ENCODE measurements around the gene CDCP2.

The CDCP2 gene

DNA sequence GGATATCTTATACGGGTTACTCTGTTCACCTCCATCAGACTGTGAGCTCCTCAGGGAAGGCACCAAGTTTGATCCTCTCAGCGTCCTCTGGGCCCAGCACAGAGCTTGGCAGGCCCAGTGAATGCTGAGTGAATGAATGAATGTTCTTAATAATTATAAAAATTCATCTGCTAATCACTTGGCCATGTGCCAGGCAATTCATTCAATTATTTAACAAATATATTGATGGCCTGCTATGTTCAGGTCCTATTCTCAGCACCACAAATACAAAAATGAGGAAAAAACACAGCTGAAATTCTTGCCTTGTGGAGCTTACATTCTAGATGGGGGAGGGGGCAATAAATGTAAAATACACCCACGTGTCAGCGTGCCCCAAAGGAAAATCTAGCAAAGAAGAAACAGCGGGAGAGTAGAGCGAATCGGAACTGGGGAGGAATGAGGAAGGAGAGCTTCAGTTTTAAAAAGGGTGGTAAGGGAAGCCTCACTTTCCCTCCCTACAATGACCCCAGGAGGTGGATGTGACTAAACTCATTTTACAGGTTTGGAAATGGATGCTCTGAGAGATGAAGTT is 15.8 kb downstream of the CDCP2 start:
- DNase-seq (ENCODE audit: low spot score): no peak

DNA sequence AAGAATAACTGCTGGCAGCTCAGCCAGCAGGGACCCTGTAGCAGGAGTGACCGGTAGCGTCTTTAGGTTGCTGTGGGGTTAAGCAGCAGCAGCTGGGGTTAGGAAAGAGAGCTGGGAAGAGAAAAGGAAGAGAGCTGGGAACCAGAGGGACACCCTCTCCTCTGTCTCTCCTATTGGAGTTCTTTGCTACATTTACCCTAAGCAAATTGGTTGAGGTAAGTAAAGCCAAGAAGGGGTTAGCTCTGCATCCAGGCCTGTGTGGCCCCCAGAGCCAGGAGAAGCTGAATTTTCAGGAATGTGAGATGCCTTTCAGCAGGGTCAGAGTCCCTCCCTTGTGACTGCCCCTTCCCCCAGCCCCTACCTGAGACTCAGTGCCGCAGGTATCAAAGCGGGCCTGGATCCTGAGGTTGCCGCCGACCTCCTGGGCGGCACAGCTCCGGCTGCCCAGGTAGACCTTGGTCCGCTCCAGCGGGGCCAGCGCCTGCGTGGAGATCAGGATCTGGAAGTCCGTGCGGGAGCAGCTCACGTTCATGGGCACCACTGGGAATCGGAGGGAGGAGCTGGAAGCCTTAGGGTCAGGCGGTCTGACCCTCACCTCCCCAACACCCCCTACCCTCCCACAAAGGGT is 16.4 kb downstream of the CDCP2 start:
- no peak for DNase-seq (ENCODE audit: low spot score)

DNA sequence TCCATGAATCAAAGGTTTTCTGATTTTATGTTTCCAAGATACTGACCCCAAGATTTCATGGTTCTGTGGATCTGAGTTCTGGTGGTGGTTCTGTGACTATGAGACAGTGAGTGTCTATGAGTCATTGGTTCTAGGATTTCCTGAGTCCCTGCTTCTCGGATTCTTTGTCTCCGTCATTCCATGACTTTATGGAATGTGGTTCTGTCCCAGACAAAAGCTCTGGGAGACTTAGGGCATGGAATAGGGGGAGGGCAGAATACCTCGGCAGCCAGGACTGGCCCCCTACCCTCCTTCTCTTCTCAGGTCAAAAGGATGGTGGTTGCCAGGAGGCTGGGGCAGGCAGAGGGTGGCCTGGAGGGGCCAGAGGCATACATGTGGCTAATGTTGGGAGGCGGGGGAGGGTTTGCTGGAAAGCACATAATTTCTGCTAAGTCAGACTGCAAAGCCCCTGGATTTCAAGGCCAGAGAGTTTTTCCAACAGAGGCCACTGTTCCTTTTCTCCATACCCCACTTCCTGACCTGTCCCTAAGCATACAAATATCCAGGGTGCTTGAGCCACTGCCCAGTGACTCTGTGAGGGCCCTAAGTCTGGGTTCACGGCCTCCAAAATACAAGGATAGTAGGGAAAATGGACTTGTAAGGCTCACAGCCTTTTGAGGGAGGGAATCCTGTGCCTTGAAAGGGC is 17.2 kb downstream of the CDCP2 start:
- no peak for DNase-seq (ENCODE audit: low spot score)

DNA sequence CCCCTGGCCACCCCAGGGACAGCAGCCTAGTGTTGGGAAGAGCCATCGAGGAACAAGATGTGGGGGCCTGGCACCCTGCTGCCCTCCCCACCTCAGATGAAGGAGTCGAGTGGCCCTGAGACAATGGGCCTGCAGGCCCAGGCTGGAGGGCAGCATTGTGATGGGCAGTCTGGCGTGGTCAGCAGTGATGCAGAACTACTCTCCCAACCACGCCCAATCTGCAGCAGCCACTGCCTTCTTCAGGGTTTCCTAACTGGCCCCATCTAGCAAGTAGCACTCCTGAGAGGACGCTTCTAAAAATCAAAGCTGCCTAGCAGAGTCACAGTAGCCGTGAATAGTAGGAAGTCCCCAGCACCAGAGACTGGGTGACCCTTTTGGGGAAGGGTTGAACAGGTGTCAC is 18.5 kb downstream of the CDCP2 start:
- DNase-seq (ENCODE audit: low spot score): no peak

DNA sequence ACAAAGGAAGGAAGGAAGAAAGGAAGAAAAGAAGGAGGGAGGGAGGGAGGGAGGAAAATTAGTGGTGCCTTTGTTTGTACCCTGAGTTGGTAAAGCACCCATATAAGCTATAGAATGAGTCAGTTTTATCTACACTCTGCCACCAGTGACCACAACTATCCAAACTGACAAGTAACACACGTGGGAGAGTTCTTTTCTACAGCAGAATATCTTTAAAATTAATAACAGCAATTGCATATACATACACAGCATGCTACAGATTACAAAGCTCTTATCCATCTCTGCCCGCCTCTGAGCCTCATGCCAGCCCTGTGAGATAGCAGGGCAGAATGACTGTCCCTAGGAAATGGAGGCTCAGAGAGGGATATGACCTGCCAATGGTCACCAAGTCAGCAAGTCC is 20.3 kb downstream of the CDCP2 start:
- peak; percentile 19 for DNase-seq (ENCODE audit: low spot score)

DNA sequence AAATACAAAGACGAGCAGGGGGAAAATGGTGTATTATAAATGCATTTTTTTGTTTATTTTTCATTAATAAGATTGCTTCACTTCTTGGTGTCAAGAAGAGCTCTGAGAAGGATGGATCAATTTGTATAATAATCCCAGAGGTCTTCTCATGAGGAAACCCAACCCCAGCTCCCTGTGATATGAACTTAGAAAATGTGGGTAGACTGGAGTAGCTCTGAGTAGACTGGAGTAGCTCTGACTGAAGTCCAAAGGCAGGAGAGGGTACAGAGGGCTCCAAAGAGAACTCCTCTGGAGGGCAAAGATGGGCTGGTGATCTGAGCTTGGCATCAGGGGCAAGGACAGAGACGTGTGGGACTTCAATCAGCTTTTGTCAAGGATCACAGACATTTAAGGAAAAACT is 21.4 kb downstream of the CDCP2 start:
- DNase-seq (ENCODE audit: low spot score): no peak

DNA sequence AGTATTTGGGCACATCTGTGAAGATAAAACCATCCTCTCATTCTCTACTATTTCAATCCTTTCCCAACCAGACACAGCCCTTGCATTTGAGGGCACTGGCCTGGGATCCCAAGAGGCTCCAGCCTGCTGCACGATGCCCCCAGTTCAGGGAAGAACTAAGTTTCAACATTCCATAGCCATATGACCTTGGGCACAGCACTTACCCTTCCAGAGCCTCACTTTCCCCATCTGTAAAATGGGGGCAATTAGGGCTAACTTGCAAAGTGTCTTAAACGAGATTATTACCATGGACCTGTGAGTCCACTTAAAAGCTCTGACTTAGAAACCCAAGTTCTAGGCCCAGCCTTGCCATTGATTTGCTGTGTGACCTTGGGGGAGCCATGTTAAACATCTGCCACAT is 22.9 kb downstream of the CDCP2 start:
- DNase-seq (ENCODE audit: low spot score): no peak

DNA sequence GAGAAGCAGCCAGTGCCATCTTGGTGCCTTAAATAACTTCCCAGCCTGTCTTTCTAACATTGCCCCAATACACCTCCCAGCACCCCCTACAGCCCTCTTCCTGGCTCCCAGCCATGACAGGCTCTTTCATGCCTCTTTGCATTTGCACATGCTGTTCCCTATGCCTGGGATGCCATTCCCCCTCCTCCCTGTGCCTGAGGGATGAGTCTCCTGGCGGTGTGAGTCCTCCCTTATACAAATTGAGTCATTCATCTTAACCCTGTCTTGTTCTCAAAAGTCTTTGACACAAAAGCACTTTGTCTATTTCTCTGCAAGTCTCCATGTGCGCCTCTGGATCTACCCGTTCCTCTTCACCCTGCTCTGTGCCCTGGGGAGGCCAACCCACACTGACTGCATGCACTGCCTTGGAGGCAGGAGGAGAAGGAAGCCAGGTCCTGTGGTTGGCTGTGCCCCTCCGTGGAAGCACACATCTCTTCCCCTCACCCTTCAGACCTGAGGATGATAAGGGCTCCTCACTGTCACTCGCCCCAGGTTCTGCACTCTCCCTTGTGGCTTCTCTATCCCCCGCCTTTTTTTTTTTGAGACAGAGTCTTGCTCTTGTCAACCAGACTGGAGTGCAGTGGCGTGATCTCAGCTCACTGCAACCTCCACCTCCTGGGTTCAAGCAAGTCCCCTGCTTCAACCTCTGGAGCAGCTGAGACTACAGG is 25.1 kb downstream of the CDCP2 start:
- DNase-seq (ENCODE audit: low spot score): no peak

DNA sequence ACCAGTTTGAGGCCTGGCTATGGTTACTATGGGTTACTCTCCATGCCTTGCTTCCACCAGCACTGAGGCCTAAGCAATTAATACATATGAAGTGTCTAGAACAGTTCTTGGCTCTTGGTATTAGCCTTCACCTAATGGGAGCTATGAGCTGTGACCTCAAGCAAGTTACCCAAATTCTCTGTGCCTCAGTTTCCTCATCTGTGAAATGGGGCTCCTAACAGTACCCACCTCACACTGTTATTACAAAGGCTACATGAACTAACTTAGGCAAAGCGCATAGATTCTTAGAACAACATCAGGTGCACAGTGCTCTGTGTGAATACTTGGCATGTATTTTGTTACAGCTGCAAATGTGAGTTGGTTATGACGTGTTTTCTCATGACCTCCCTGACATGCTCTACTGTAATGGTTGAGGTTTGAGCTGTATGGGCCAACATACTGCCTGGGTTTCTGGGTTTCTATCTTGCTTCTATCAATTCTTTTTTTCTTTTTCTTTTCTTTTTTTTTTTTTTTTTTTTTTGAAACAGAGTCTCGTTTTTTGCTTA is 26.5 kb downstream of the CDCP2 start:
- DNase-seq (ENCODE audit: low spot score): no peak

DNA sequence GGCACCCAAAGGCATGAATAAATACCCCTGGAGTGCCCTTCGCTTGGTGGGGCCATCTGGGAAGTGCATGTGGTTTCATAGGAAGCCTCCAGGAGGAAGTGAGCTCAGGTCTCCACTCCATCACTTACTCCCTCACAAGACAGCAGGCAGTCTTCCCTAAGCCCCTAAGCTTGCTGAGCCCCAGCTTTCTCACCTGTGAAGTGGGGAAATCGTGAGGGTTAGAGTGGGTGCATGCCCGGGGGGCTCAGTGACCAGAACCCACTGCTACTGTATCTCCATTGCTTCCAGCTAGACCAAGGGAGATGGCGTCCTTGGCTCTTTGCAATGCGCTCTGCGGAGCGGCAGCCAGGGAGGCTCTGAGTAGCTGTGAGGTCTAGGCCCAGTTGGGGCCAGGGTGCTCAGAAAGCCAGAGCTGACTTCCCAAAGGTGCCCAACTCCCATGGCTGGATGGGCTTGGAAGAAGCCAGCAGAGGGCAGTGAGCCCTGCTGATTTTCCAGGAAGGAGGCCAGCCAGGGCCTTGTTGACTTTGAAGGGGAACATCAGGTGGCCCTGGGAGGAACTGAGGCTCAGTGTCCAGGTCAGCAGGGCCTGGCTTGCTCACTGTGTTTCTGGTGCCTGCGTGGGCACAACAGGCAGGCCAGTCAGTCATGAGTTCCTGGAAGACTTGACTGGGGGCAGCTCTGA is 27.3 kb downstream of the CDCP2 start:
- DNase-seq (ENCODE audit: low spot score): no peak

DNA sequence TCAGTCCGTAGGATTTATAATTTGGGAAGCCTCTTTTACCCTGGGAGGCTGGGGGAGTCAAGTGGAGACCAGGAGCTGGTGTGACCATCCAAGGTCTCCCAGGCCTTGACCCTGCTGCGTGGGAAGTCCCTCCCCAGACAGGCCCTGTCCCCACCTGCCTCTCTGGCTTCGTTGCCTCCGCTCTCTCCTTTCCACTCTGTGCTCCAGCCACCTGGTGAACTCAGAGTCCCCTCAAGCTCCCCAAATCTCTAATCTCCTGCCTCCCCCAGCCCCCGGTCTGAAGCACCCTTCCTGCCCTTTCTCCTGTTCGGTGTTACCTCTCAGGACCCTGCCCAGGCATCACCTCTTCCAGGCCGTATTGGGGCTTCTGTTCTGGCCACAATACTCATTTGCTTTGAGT is 27.9 kb downstream of the CDCP2 start:
- no peak for DNase-seq (ENCODE audit: low spot score)

DNA sequence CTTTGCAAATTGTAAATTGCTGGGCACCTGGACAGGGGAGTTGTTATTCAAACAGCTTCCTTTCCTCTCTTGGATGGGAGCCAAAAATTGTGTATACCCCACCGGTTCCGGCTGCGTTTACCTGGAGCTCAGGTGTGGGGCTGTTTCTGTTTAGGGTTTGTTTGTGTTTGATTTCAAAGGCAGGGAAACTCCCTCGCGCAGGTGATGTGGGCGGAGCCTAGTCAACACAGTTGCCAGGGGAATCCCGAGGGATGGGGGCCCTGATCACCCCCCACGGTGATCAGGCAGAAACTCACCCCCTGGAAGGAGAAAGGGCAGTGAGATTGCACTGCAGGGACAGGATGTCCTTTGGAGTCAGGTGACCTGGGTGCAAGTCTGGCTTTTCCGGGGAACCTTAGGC is 28.3 kb downstream of the CDCP2 start:
- no peak for DNase-seq (ENCODE audit: low spot score)

DNA sequence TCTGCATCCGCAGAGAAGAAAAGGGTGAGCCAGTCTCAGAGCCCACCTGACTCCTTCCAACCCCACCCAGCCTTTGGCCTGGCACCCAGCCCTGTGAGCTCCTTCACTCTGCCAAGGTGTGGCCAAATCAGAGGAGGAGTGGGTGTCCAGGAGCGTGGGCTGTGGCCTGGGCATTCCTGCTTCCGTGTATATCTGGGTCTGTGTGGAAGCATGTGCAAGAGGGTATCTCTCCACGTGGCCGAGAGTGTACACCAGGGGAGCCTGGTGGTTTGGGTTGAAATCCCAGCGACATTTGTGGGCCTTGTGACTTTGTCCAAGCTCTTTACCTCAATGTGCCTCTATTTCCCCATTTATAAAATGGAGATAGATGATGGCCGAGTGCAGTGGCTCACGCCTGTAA is 29.8 kb downstream of the CDCP2 start:
- no peak for DNase-seq (ENCODE audit: low spot score)

DNA sequence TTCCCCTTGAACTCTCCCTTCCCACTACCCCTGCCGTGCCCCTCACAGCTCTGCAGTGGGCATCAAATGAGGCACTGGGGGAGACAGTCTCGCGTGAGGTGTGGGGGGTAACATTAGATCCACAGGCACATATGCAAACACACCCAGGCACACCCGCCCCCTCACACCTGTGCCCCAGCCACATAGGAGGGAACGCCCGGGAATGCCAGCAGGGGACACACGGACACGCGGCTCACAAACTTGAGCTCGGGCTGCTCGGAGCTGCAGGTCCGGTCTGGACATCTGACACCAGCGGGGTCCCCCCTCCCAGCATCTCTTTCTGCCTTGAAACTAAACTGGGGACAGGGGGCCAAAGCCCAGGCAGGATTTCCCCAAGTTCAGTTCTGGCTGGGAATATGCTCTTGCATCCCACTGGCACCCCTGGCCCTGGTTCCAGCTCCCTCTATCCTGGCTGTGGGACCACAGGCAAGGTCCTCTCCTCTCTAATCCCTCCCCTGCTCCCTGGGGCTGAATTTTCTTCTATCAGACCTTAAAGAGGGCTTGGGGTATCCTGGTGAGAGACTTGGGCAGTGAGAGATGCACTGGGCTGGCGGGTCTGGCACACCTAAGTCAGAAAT is 30.6 kb downstream of the CDCP2 start:
- no peak for DNase-seq (ENCODE audit: low spot score)

DNA sequence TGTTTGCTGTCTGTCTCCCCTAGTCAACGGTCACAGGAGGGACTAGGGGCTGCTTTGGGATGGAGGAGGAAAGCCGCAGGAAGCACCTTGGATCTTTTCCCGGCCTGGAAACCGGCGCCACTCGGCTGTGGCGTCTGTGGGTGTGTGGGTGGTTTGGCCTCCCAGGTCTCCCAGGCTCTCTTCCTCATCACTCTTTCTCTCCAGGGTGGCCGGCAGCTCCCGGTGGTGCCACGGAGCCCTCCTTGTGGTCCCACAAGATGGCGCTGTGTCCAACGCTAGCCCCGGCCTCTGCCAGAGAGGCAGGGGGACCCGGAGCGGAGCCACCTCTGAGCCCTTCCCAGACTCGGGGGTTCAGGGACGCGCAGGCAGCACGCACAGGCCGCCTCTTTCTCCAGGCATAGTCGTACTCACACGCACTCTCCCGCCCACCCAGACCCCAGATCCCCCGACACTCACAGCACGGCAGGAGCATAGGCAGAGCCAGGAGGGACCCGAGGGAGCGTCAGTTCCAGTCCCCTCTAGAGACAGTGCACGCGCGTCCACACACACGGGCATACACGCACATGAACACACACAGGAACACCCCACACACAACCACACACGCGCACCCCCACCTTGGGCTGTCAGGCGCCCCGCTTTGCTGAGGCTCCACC is 31.2 kb downstream of the CDCP2 start:
- DNase-seq (ENCODE audit: low spot score): peak; percentile 60

DNA sequence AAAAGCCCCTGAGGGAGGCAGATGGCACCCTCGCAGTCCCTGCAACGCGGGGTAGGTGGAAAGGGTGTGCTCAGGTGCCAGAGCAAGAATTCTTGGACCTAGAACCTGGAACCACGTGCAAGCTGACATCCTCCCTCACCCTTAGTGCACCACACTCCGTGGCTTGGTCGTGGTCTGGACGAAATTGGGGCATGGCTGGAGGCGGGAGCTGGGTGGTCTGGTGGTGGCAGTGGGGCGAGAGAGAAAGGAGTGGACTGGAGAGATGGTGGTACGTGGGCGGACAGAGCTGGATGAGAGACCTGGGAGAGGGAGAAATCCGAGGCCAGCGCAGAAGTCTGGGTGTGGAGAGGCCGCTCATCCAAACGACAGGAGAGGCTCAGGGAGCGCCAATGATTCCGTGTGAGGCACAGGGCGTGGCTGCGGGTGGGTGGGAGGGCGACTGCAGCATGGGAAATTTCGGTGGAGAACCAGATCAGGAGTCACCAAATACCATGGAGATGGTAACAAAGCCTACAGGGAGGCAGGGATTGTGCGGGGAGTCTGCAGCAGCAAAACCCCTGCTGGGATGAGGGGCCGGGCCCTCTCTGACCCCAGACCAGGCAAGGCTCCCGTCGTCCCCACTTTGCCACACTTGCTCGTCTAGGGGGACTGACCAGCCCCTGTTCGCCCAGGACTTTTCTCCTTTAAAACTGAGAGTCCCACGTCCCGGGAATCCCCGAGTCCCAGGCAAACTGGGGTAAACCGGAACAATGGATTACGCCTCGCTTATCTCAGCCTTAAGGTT is 31.9 kb downstream of the CDCP2 start:
- DNase-seq (ENCODE audit: low spot score): no peak

DNA sequence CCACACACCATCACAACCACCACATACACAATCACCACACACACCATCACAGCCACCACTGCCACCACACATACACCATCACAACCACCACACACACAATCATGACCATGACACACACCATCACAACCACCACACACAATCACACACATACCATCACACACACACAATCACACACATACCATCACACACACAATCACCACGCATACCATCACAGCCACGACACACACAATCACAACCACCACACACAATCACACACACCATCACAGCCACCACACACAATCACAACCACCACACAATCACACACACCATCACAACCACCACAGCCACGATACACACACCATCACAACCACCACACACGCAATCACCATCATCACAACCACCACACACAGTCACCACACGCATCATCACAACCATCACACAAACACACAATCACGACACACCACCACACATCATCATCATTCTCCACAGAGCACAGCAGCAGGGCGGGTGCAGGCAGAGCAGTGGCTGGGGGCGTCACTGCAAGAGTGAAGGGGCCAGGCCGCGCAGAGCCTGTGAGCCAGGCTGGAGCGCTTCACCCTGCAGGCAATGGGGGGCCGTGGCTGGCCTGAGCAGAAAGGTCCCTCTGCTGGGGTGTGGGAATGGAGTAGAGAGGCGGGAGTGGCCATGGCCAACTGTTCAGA is 32.6 kb downstream of the CDCP2 start:
- DNase-seq (ENCODE audit: low spot score): no peak

DNA sequence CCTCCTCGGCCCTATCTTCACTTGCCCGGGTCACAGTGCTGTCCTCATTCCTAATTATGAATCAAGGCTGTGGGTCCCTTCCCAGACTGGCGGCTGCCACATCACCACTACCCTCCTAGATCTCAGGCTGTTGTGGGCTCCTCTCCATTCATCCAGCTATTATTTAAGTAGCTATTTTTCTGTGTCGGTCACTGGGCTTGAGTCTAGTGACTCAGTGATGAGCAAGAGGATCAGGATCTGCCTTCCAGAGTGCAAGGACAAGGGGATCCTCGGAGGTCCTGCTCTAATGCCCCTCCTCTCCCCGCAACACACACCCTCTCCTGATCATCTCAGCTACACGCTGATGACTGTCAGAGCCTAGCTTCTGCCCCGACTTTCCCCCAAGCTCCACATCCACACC is 34.1 kb downstream of the CDCP2 start:
- DNase-seq (ENCODE audit: low spot score): no peak

DNA sequence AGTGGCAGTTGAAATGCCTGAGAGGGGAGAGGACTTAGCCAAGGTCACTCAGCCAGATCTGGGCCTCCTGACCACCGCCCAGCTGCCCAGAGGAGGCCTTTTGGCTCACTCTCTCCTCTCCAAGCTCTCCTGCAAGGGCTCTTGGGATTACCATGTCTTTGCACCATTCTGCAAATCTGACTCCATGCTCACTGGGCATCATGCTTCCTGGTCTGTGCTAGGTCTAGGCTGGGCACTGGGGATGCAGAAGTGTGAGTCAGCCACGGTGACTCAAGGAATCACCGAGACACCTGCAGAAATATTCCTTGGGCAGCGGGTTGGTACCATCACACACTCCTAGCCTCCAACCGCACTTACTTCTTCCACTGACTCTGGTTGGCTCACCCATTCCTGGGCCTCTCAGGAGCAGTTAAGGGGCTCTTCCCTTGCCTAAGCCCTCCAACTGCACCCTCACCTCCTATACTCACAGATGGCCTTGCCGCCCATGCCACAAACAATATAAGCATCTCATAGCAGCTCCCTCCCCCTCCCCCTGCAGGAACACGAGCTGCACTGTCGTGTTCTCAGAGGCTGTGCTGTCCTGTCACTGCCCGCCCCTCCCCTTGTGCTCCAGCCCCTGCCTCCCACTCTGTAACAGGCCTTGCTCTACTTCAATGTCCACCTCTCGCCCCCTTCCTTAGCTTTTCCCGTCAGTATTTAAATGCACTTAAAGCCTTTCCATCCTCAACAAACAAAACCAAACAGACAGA is 34.8 kb downstream of the CDCP2 start:
- no peak for DNase-seq (ENCODE audit: low spot score)

All from hematopoietic multipotent progenitor cell treated with erythropoietin and hydrocortisone succinate and interleukin-3 and kit ligand, for 17 days (in vitro differentiated cells).